Measurements from ENCODE around the gene PBRM1. TPM values are rescaled to one million over a fixed set of nuclear protein-coding genes. Genes with fewer than 3 reads are reported as not detected.

PBRM1 gene
- polyA plus RNA-seq, 1 experiment, result 16.5 TPM

DNA sequence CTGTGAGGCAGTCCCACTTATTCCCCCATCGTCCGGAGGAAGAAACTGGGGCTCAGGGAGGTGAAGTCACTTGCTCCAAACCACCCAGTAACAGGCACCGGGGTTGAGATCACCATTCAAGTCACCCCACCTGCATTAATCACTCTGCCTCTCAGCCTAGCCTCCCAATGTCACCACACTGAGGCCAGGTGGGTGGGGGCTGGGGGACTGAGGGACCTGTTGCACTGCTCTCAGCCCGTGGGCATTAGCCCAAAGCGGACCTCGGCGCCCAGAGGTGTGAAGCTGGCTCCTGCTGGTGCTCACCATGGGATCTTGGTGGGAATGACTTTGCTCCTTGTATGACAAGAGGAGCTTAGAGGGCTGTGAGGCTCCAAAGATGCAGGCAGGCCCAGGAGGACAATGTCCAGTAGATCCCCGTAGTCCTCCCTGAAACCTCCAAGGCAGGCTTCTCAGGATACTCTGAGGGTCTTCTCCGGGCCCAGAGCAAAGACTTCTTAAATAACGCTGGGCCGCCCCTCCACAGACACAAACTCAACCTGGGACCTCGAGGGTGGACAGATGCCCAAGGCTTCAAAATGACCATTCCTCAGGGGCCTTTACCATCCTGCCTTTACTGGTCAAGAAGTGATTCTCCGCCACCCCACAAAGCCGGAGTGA lies 153.7 kb downstream of the PBRM1 start:
- H3K27me3 ChIP-seq (ENCODE audit: control insufficient read depth, insufficient read depth, low read length), result no peaks in the 10 kb centered on the region
- H3K4me3 ChIP-seq (ENCODE audit: low read depth, low read length), result peak overlapping the region; percentile 78
- CTCF ChIA-PET, result interaction anchor here (0.7 kb wide), 1 partner anchor 95 kb away, joined by 3 read pairs; no protein-coding TSS in a partner anchor
- POLR2A ChIA-PET, result no interaction called here
- DNase-seq (ENCODE audit: low read depth), result no peak
- peaks cover 21% of the 10 kb centered on the region for H3K36me3 ChIP-seq (ENCODE audit: control insufficient read depth, insufficient read depth, low read length)
- TF ChIP-seq, protein P1, sequence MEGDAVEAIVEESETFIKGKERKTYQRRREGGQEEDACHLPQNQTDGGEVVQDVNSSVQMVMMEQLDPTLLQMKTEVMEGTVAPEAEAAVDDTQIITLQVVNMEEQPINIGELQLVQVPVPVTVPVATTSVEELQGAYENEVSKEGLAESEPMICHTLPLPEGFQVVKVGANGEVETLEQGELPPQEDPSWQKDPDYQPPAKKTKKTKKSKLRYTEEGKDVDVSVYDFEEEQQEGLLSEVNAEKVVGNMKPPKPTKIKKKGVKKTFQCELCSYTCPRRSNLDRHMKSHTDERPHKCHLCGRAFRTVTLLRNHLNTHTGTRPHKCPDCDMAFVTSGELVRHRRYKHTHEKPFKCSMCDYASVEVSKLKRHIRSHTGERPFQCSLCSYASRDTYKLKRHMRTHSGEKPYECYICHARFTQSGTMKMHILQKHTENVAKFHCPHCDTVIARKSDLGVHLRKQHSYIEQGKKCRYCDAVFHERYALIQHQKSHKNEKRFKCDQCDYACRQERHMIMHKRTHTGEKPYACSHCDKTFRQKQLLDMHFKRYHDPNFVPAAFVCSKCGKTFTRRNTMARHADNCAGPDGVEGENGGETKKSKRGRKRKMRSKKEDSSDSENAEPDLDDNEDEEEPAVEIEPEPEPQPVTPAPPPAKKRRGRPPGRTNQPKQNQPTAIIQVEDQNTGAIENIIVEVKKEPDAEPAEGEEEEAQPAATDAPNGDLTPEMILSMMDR (IDR thresholded peaks at IDR 0.05; ENCODE audit: insufficient read depth, low read depth, low read length), result no peak

DNA sequence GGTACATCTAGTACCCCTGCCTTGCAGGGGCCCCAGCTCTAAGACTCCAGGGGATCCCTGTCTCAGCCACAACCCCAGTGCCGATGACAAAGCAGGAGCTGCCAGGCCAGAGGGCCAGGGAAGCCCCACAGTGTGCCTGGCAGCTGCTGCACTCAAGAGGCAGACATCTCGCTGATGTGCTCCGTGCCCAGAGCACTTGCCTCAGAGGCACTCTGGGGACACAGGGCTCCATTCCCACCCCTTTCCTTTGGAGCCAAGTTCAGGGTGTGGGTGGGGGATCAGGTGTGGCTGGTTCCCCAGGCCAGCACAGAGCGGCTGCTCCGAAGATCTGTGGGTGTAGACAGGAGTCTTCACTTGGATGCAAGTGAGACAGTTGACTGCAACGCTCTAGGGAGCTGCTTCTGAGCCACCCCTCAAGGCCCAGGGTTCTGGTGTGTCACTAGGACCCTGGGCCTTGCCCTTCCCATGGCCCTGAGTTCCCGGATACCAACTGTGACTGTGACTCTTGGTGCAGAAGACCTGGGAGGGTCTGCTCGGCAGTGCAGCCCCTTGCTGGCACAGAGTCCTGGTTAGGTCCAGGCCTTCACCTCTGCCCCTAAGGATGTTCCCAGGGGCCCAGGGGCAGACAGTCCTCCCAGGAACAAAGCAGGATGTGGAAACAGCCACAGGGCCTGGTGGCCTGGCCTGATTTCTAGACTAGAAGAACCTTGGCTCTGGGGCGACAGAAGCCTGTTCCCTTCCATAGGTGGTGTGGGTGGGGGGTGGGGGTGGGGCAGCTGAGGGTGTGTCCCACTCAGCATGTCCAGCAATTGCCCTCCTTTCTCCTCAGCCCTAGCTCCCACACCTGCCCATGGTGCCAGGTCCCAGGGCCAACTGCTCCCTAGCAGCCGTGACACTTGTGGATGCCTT lies 154.5 kb downstream of the PBRM1 start:
- ChIA-PET POLR2A (no interaction called here), CTCF (no interaction called here)
- peaks cover 27% of the 10 kb centered on the region for H3K36me3 ChIP-seq (ENCODE audit: control insufficient read depth, insufficient read depth, low read length)
- TF ChIP-seq, protein P1 (IDR thresholded peaks at IDR 0.05; ENCODE audit: insufficient read depth, low read depth, low read length), result no peak
- no peaks in the 10 kb centered on the region for H3K27me3 ChIP-seq (ENCODE audit: control insufficient read depth, insufficient read depth, low read length)
- no peak overlapping the region for H3K4me3 ChIP-seq (ENCODE audit: low read depth, low read length)
- DNase-seq (ENCODE audit: low read depth), result no peak

GRCh38 chr3:52529376-52530333 lies 156.1 kb downstream of the PBRM1 start:
- no peak for DNase-seq (ENCODE audit: low read depth)
- H3K36me3 ChIP-seq (ENCODE audit: control insufficient read depth, insufficient read depth, low read length), result peaks cover 31% of the 10 kb centered on the region
- CTCF ChIA-PET, result interaction anchor here (1.3 kb wide), 1 partner anchor 138 kb away, joined by 4 read pairs; no protein-coding TSS in a partner anchor
- POLR2A ChIA-PET, result no interaction called here
- H3K27me3 ChIP-seq (ENCODE audit: control insufficient read depth, insufficient read depth, low read length), result no peaks in the 10 kb centered on the region
- TF ChIP-seq, protein P1 (IDR thresholded peaks at IDR 0.05; ENCODE audit: insufficient read depth, low read depth, low read length), result no peak
- no peak overlapping the region for H3K4me3 ChIP-seq (ENCODE audit: low read depth, low read length)

DNA sequence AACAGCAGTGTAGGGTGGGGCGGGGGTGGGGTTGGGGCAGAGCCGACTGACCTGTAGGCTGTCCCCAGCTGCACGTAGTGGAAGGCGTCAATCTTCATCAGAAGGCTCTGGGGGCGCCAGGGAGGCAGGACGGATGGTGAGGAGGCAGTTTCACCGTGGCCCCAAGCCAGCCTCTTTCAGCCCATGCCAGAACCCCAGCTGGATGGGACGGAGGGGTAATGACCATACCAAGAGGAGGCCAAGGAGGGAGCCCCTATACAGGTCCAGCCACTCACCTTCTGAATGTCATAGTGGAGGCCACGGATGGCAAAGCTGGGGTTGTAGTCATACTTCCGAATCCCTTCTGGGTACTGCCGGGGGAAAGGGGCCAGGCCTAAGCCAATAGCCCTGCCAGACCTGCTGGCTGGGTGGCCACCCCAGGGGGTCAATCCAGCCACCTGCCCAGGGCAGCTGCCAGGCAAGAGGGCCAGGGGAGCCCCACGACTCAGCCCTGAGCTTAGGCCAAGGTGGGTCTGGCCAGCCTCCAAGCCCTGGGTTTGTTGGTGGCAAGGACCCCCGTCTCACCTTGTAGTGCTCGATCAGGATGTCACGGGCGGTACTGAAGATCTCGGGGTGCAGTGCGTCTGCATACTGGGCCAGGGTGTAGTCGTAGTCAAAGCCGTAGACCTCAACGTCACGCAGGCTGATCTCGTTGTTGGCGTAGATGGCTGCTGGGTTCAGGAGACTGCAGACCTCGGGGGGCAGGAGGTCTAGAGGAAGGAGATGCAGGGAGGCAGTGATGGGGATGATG lies 156.9 kb downstream of the PBRM1 start:
- H3K36me3 ChIP-seq (ENCODE audit: control insufficient read depth, insufficient read depth, low read length), result peaks cover 37% of the 10 kb centered on the region
- no peak for DNase-seq (ENCODE audit: low read depth)
- TF ChIP-seq, protein P1 (IDR thresholded peaks at IDR 0.05; ENCODE audit: insufficient read depth, low read depth, low read length), result no peak
- ChIA-PET CTCF (interaction anchor here (1.3 kb wide), 1 partner anchor 139 kb away, joined by 4 read pairs; no protein-coding TSS in a partner anchor), POLR2A (no interaction called here)
- H3K27me3 ChIP-seq (ENCODE audit: control insufficient read depth, insufficient read depth, low read length), result no peaks in the 10 kb centered on the region
- H3K4me3 ChIP-seq (ENCODE audit: low read depth, low read length), result no peak overlapping the region

Data from BJ (cell line).